Hepatocyte (in vitro differentiated cells): ENCODE data around the gene CACNG4. TPM values are rescaled to one million over a fixed set of nuclear protein-coding genes. Genes with fewer than 3 reads are reported as not detected.

Source experiments
- DNase-seq: peaks from one replicate; pipeline ENCODE4 v3.0.0-alpha.2; 2016; ENCODE audit warnings: low spot score
- H2AFZ ChIP-seq: fragments of 200-600 bp; sonication (generic); 2 replicates; pipeline ENCODE4 v1.6.0; 2016; ENCODE audit warnings: antibody characterized with exemption, mild to moderate bottlenecking
- H3K27ac ChIP-seq: fragments of 200-600 bp; sonication (generic); 2 replicates; pipeline ENCODE4 v1.5.1; 2016; ENCODE audit warnings: mild to moderate bottlenecking
- H3K27me3 ChIP-seq: fragments of 200-600 bp; sonication (generic); 2 replicates; pipeline ENCODE4 v1.6.1; 2016
- H3K36me3 ChIP-seq: fragments of 200-600 bp; sonication (generic); replicated peaks from 2 replicates; pipeline ENCODE4 v1.5.1; 2016; ENCODE audit warnings: low read depth; ENCODE audit not compliant: insufficient read depth
- H3K4me1 ChIP-seq: fragments of 200-600 bp; sonication (generic); 2 replicates; pipeline ENCODE4 v1.5.1; 2016; ENCODE audit warnings: mild to moderate bottlenecking, moderate library complexity; ENCODE audit not compliant: insufficient read depth
- H3K4me2 ChIP-seq: fragments of 200-600 bp; sonication (generic); 2 replicates; pipeline ENCODE4 v1.6.0; 2016
- H3K4me3 ChIP-seq: fragments of 200-600 bp; sonication (generic); 2 replicates; pipeline ENCODE4 v1.5.1; 2016; ENCODE audit warnings: mild to moderate bottlenecking
- H3K79me2 ChIP-seq: fragments of 200-600 bp; sonication (generic); 2 replicates; pipeline ENCODE4 v1.6.0; 2017; ENCODE audit warnings: mild to moderate bottlenecking
- H3K9me2 ChIP-seq: fragments of 200-600 bp; sonication (generic); replicated peaks from 2 replicates; pipeline ENCODE4 v1.6.0; 2017; ENCODE audit warnings: mild to moderate bottlenecking; ENCODE audit not compliant: insufficient read depth
- H3K9me3 ChIP-seq: fragments of 200-600 bp; sonication (generic); 2 replicates; pipeline ENCODE4 v1.5.1; 2016; ENCODE audit warnings: low read depth, mild to moderate bottlenecking
- H4K20me1 ChIP-seq: fragments of 200-600 bp; sonication (generic); 2 replicates; pipeline ENCODE4 v1.6.0; 2016; ENCODE audit warnings: mild to moderate bottlenecking; ENCODE audit not compliant: insufficient read depth, poor library complexity, severe bottlenecking
- CTCF ChIP-seq: fragments of 200-600 bp; sonication (generic); IDR thresholded peaks from 2 replicates; pipeline ENCODE4 v1.5.1; 2016; ENCODE audit warnings: antibody characterized with exemption, mild to moderate bottlenecking; ENCODE audit not compliant: poor library complexity
- EZH2 ChIP-seq: fragments of 200-600 bp; sonication (generic); IDR thresholded peaks from 2 replicates; pipeline ENCODE4 v1.6.1; 2016; ENCODE audit warnings: antibody characterized with exemption, mild to moderate bottlenecking, borderline replicate concordance
- EZH2phosphoT487 ChIP-seq: fragments of 200-600 bp; sonication (generic); IDR thresholded peaks from one replicate; pipeline ENCODE4 v1.6.1; 2018; ENCODE audit warnings: antibody characterized with exemption, mild to moderate bottlenecking, low read depth, moderate library complexity; ENCODE audit not compliant: unreplicated experiment, severe bottlenecking
- WGBS: methylation state at CpG from one replicate; pipeline ENCODE4 v1.1.6; 2016; ENCODE audit warnings: low lambda C conversion rate; ENCODE audit errors: missing lambda C conversion rate; 5-methylcytosine and 5-hydroxymethylcytosine counted together
- polyA plus RNA-seq: library from polyadenylated mRNA; unstranded; fragments of >200 nt; fragmentation: Nextera tagmentation; extraction: Ambion mirVana; gene quantifications from 2 replicates; pipeline ENCODE4 v1.2.1, GENCODE V29; 2016
- total RNA-seq: library from RNA; depleted of rRNA; stranded (reverse); fragments of >200 nt; gene quantifications from 2 replicates; pipeline ENCODE4 v1.2.3, GENCODE V29; 2014

The CACNG4 gene
- total and polyA plus RNA-seq, 2 experiments from 2014 or later = 3.5 to 3.9 TPM

GRCh38 chr17:67016039-67016762 lies 51.7 kb downstream of the CACNG4 start:
- no peaks in the 10 kb centered on the region for H4K20me1 ChIP-seq
- H3K9me3 ChIP-seq = no peaks in the 10 kb centered on the region
- no peak overlapping the region for H3K4me3 ChIP-seq
- H3K27me3 ChIP-seq = no peaks in the 10 kb centered on the region
- no peaks in the 10 kb centered on the region for H3K36me3 ChIP-seq
- TF ChIP-seq CTCF (no peak), EZH2phosphoT487 (no peak), EZH2 (no peak)
- H3K9me2 ChIP-seq = no peaks in the 10 kb centered on the region
- no peak overlapping the region for H2AFZ ChIP-seq
- no peak for DNase-seq
- WGBS = 86% methylated on average over 17 of the region's 17 CpGs
- peaks cover 3% of the 10 kb centered on the region for H3K4me1 ChIP-seq
- H3K27ac ChIP-seq = no peak overlapping the region
- no peak overlapping the region for H3K4me2 ChIP-seq
- no peaks in the 10 kb centered on the region for H3K79me2 ChIP-seq

DNA sequence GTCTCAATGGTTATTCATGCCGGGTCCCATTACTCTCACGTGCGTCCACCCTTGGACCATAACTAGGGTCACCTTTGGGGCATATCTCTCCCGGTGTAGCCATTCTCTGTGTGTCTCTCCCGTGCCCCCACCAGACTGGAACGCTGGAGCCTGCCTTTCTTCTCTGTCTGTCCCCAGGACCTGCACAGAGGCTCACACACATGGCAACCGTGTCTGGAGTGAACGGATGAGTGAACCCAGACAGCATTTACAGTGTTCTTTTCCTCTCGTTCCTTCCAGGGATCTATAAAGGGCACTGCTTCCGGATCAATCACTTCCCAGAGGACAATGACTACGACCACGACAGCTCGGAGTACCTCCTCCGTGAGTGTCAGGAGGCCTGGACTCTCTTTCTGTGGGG lies 53.4 kb downstream of the CACNG4 start:
- TF ChIP-seq EZH2phosphoT487 = no peak
- TF ChIP-seq CTCF = no peak
- no peak for TF ChIP-seq EZH2
- Histone ChIP-seq H3K27ac (no peak overlapping the region), H3K9me3 (no peaks in the 10 kb centered on the region), H3K36me3 (no peaks in the 10 kb centered on the region), H3K27me3 (no peaks in the 10 kb centered on the region), H3K4me2 (no peak overlapping the region), H3K4me3 (no peak overlapping the region), H2AFZ (no peak overlapping the region), H4K20me1 (no peaks in the 10 kb centered on the region), H3K4me1 (peaks cover 3% of the 10 kb centered on the region), H3K79me2 (no peaks in the 10 kb centered on the region), H3K9me2 (no peaks in the 10 kb centered on the region)
- no peak for DNase-seq
- WGBS = 81% methylated on average over 14 of the region's 14 CpGs

DNA sequence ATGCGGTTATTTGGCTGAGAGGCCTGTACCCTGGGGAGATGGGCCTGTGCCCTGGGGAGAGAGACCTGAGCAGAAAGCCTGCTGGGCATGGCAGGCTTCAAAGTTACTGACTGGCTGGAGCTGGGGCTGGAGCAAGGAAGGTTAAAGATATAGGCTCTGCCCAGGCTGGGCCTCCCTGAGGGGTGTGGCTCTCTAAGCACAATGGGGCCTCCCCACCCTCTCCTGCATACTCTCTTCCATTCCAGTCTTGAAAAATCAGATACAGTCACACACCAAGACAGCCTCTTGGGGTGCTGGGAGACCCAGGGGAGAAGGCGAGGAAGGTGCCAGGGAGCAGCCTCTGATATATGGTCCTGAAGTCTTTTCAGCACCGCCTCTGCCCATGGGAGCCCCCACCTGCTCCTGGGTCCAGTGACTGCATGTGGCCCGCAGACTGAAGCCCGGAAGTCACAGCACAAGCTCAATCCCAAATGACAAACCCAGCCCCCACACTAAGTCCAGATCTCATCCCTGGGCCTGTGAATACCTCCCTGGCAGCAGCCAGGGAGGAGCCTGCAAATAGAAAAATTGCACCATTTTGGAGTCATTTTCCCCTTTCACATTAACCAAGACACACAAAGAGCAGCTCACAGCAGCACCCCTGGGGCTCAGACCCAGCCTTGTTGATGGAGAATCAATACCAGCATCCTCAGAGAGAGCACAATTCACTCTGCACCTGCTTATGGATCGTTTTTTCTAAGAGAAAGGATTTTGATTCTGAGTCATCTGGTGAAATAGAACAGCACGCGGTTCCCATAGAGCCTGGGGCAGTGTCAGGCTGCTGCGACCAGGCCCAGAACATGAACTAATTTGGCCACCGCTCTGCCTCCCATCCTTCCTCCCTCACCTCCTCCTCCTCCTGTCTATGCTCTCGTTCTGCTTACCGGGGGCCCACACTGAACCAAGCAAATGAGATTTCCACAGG lies 54.2 kb downstream of the CACNG4 start:
- H2AFZ ChIP-seq = no peak overlapping the region
- no peaks in the 10 kb centered on the region for H3K79me2 ChIP-seq
- peaks cover 3% of the 10 kb centered on the region for H3K4me1 ChIP-seq
- H3K9me3 ChIP-seq = no peaks in the 10 kb centered on the region
- no peak overlapping the region for H3K4me3 ChIP-seq
- H3K27ac ChIP-seq = no peak overlapping the region
- H3K9me2 ChIP-seq = no peaks in the 10 kb centered on the region
- H3K4me2 ChIP-seq = no peak overlapping the region
- H3K27me3 ChIP-seq = no peaks in the 10 kb centered on the region
- TF ChIP-seq CTCF = no peak
- H4K20me1 ChIP-seq = no peaks in the 10 kb centered on the region
- peak; percentile 18 for DNase-seq
- H3K36me3 ChIP-seq = no peaks in the 10 kb centered on the region
- WGBS = 92% methylated on average over 12 of the region's 12 CpGs
